Aortic smooth muscle cell (primary cell): Measurements from ENCODE around the gene AP1S3. TPM values are rescaled to one million over a fixed set of nuclear protein-coding genes. Genes with fewer than 3 reads are reported as not detected.

ENCODE experiments used
- total RNA-seq: library from RNA; depleted of rRNA; stranded (reverse); fragments of >200 nt; gene quantifications from 2 replicates; pipeline ENCODE4 v1.2.3, GENCODE V29; 2014

Gene AP1S3
- 22.6 and 28.7 TPM in 2 replicates for total RNA-seq

GRCh38 chr2:223837287-223838061 is at the start of gene AP1S3:
AP1S3 (minus strand) TSS chr2:223837582; CDS start chr2:223837450, 132 bp downstream.

Other genes starting within 250 kb of the AP1S3 start
- gene SCG2, start 235.2 kb downstream of the AP1S3 start, total RNA-seq: 4.0 and 10.8 TPM in 2 replicates
- 110 and 138 TPM in 2 replicates for gene WDFY1, start 107.8 kb upstream of the AP1S3 start, total RNA-seq
- gene MRPL44, start 119.9 kb upstream of the AP1S3 start, total RNA-seq: 21.3 and 25.1 TPM in 2 replicates
- gene SERPINE2, start 201.7 kb upstream of the AP1S3 start, total RNA-seq: 501 and 1,107 TPM in 2 replicates